Trophoblast cell (in vitro differentiated cells and primary cell): ENCODE measurements around the gene NCK2.

ENCODE experiments used
- DNase-seq, 2 donors: peaks; one replicate each; pipeline ENCODE4 v3.0.0-alpha.2; 2016
- H2AFZ ChIP-seq: 2 replicates; pipeline ENCODE4 v1.6.1; 2013; ENCODE audit warnings: low read length, moderate library complexity, mild to moderate bottlenecking; ENCODE audit not compliant: insufficient read depth, poor library complexity
- H2AK5ac ChIP-seq: 2 replicates; pipeline ENCODE4 v1.6.1; 2013; ENCODE audit warnings: mild to moderate bottlenecking, low read length
- H2BK120ac ChIP-seq: 2 replicates; pipeline ENCODE4 v1.6.1; 2013; ENCODE audit warnings: low read length, mild to moderate bottlenecking, moderate library complexity; ENCODE audit not compliant: insufficient read depth, poor library complexity
- H2BK12ac ChIP-seq: 2 replicates; pipeline ENCODE4 v1.6.1; 2013; ENCODE audit warnings: mild to moderate bottlenecking, low read length, moderate library complexity
- H2BK5ac ChIP-seq: 2 replicates; pipeline ENCODE4 v1.6.1; 2013; ENCODE audit warnings: low read length, low read depth, moderate library complexity, mild to moderate bottlenecking; ENCODE audit not compliant: poor library complexity
- H3K14ac ChIP-seq: 2 replicates; pipeline ENCODE4 v1.6.1; 2013; ENCODE audit warnings: mild to moderate bottlenecking, low read length
- H3K18ac ChIP-seq: 2 replicates; pipeline ENCODE4 v1.6.1; 2013; ENCODE audit warnings: mild to moderate bottlenecking, low read length
- H3K23ac ChIP-seq: 2 replicates; pipeline ENCODE4 v1.6.1; 2013; ENCODE audit warnings: low read length
- H3K27ac ChIP-seq: 2 replicates; pipeline ENCODE4 v1.5.1; 2013; ENCODE audit warnings: low read depth, mild to moderate bottlenecking, inconsistent platforms, low read length, moderate library complexity
- H3K27me3 ChIP-seq: 2 replicates; pipeline ENCODE4 v1.6.1; 2013; ENCODE audit warnings: inconsistent platforms, mild to moderate bottlenecking, low read length, moderate library complexity; ENCODE audit not compliant: insufficient read depth
- H3K36me3 ChIP-seq, 2 experiments: 1 replicate in 1 of 2; 2 replicates in 1 of 2; pipeline ENCODE4 v1.6.1; 2013; ENCODE audit warnings: low read length in 2 of 2, mild to moderate bottlenecking in 2 of 2, moderate library complexity in 1 of 2; ENCODE audit not compliant: insufficient read depth in 2 of 2, control insufficient read depth in 1 of 2
- H3K4ac ChIP-seq: 2 replicates; pipeline ENCODE4 v1.6.1; 2013; ENCODE audit warnings: low read depth, mild to moderate bottlenecking, low read length, moderate library complexity
- H3K4me1 ChIP-seq, 2 experiments: 1 replicate in 1 of 2; 2 replicates in 1 of 2; pipeline ENCODE4 v1.6.1; 2013; ENCODE audit warnings: low read length in 2 of 2, mild to moderate bottlenecking in 2 of 2, moderate library complexity in 1 of 2; ENCODE audit not compliant: insufficient read depth in 2 of 2, control insufficient read depth in 1 of 2
- H3K4me2 ChIP-seq: 2 replicates; pipeline ENCODE4 v1.6.1; 2013; ENCODE audit warnings: inconsistent platforms, mild to moderate bottlenecking, low read length, moderate library complexity
- H3K4me3 ChIP-seq: 2 replicates; pipeline ENCODE4 v1.5.1; 2013; ENCODE audit warnings: mild to moderate bottlenecking, low read depth, low read length, inconsistent platforms
- H3K79me1 ChIP-seq: one replicate; pipeline ENCODE4 v1.6.1; 2013; ENCODE audit warnings: low read length
- H3K79me2 ChIP-seq: 2 replicates; pipeline ENCODE4 v1.6.1; 2013; ENCODE audit warnings: low read length, mild to moderate bottlenecking; ENCODE audit not compliant: control insufficient read depth, insufficient read depth, poor library complexity
- H3K9ac ChIP-seq: 2 replicates; pipeline ENCODE4 v1.6.1; 2013; ENCODE audit warnings: mild to moderate bottlenecking, low read length
- H3K9me3 ChIP-seq: 2 replicates; pipeline ENCODE4 v1.6.1; 2013; ENCODE audit warnings: low read depth, mild to moderate bottlenecking, control low read depth, inconsistent platforms, low read length; ENCODE audit not compliant: insufficient read depth
- H4K12ac ChIP-seq: 2 replicates; pipeline ENCODE4 v1.6.1; 2013; ENCODE audit warnings: low read depth, mild to moderate bottlenecking, low read length, moderate library complexity
- H4K8ac ChIP-seq: 2 replicates; pipeline ENCODE4 v1.6.1; 2013; ENCODE audit warnings: low read depth, mild to moderate bottlenecking, low read length, moderate library complexity
- H4K91ac ChIP-seq: one replicate; pipeline ENCODE4 v1.6.1; 2013; ENCODE audit warnings: low read depth, mild to moderate bottlenecking, low read length, moderate library complexity
- WGBS: extraction: QIAGEN DNeasy Blood & Tissue Kit; methylation state at CpG from one replicate; pipeline ENCODE4 v1.1.7; 2013; ENCODE audit warnings: missing lambda C conversion rate; ENCODE audit not compliant: insufficient read length, insufficient coverage; ENCODE audit errors: extremely low coverage; 5-methylcytosine and 5-hydroxymethylcytosine counted together

The NCK2 gene

GRCh38 chr2:105820151-105820550 is 75.4 kb downstream of the NCK2 start:
- H4K8ac ChIP-seq, result no peak overlapping the region

GRCh38 chr2:105820691-105821090 is 76.0 kb downstream of the NCK2 start:
- Histone ChIP-seq H3K9me3 (no peaks in the 10 kb centered on the region), H3K79me1 (no peaks in the 10 kb centered on the region), H2BK12ac (no peak overlapping the region), H3K27me3 (no peaks in the 10 kb centered on the region), H2BK5ac (no peak overlapping the region), H3K9ac (no peak overlapping the region), H3K27ac (no peak overlapping the region), H3K4ac (no peak overlapping the region), H3K79me2 (no peaks in the 10 kb centered on the region), H2AK5ac (no peak overlapping the region), H4K91ac (no peak overlapping the region), H4K12ac (no peak overlapping the region), H3K4me1 (peaks cover 4% of the 10 kb centered on the region in 2 experiments), H3K4me3 (no peak overlapping the region), H3K14ac (no peak overlapping the region), H3K18ac (no peak overlapping the region), H4K8ac (no peak overlapping the region), H3K23ac (no peak overlapping the region), H2BK120ac (no peak overlapping the region), H3K4me2 (no peak overlapping the region), H2AFZ (no peak overlapping the region), H3K36me3 (peaks cover 2 to 7% of the 10 kb centered on the region in 2 experiments)
- DNase-seq, result no peak
- WGBS, result no CpG with 5 or more reads among the region's 6 CpGs

More at GRCh38 chr2:105820151-105820550, 75.4 kb downstream of the NCK2 start:
- Histone ChIP-seq H3K18ac (no peak overlapping the region), H3K27me3 (no peaks in the 10 kb centered on the region), H2AFZ (no peak overlapping the region), H3K79me1 (no peaks in the 10 kb centered on the region), H3K36me3 (peaks cover 2 to 7% of the 10 kb centered on the region in 2 experiments), H2BK12ac (no peak overlapping the region), H3K27ac (no peak overlapping the region), H3K9me3 (no peaks in the 10 kb centered on the region), H3K14ac (no peak overlapping the region), H3K4ac (no peak overlapping the region), H4K91ac (no peak overlapping the region), H3K79me2 (no peaks in the 10 kb centered on the region), H3K9ac (no peak overlapping the region), H3K4me3 (no peak overlapping the region), H3K4me2 (no peak overlapping the region), H2AK5ac (no peak overlapping the region), H4K12ac (no peak overlapping the region), H2BK5ac (no peak overlapping the region), H2BK120ac (no peak overlapping the region), H3K23ac (no peak overlapping the region), H3K4me1 (peaks cover 4% of the 10 kb centered on the region in 2 experiments)
- no CpG with 5 or more reads among the region's 8 CpGs for WGBS
- DNase-seq, result no peak

- no CpG with 5 or more reads among the region's 12 CpGs for WGBS
- H3K36me3 ChIP-seq, result peaks cover 2 to 7% of the 10 kb centered on the region in 2 experiments
- peak overlapping the region; percentile 50 for H3K4ac ChIP-seq
- no peaks in the 10 kb centered on the region for H3K27me3 ChIP-seq
- H3K4me2 ChIP-seq, result no peak overlapping the region
- H3K23ac ChIP-seq, result no peak overlapping the region
- no peak overlapping the region for H2AK5ac ChIP-seq
- no peaks in the 10 kb centered on the region for H3K79me2 ChIP-seq
- H3K9ac ChIP-seq, result no peak overlapping the region
- no peak overlapping the region for H3K18ac ChIP-seq
- H2AFZ ChIP-seq, result no peak overlapping the region
- H3K9me3 ChIP-seq, result no peaks in the 10 kb centered on the region
- H2BK12ac ChIP-seq, result no peak overlapping the region
- no peak overlapping the region for H4K12ac ChIP-seq
- no peak overlapping the region for H4K91ac ChIP-seq
- H2BK5ac ChIP-seq, result no peak overlapping the region
- no peak overlapping the region for H3K14ac ChIP-seq
- H3K27ac ChIP-seq, result no peak overlapping the region
- no peaks in the 10 kb centered on the region for H3K79me1 ChIP-seq
- no peak for DNase-seq
- H2BK120ac ChIP-seq, result no peak overlapping the region
- no peak overlapping the region for H3K4me3 ChIP-seq
- no peak overlapping the region for H4K8ac ChIP-seq
- peaks cover 4% of the 10 kb centered on the region in 2 experiments for H3K4me1 ChIP-seq
Observed at GRCh38 chr2:105821428-105822125, 76.9 kb downstream of the NCK2 start.

GRCh38 chr2:105822186-105822585 is 77.5 kb downstream of the NCK2 start:
- Histone ChIP-seq H3K14ac (no peak overlapping the region), H3K9ac (no peak overlapping the region), H2BK120ac (no peak overlapping the region), H4K91ac (no peak overlapping the region), H2AFZ (no peak overlapping the region), H3K9me3 (no peaks in the 10 kb centered on the region), H3K18ac (no peak overlapping the region), H3K27me3 (no peaks in the 10 kb centered on the region), H3K4ac (no peak overlapping the region), H3K4me1 (peaks cover 4% of the 10 kb centered on the region in 2 experiments), H3K23ac (no peak overlapping the region), H2BK12ac (no peak overlapping the region), H3K27ac (no peak overlapping the region), H3K79me1 (no peaks in the 10 kb centered on the region), H2BK5ac (no peak overlapping the region), H3K79me2 (no peaks in the 10 kb centered on the region), H3K4me2 (no peak overlapping the region), H2AK5ac (no peak overlapping the region), H4K12ac (no peak overlapping the region), H4K8ac (no peak overlapping the region), H3K36me3 (peaks cover 2 to 7% of the 10 kb centered on the region in 2 experiments), H3K4me3 (no peak overlapping the region)
- no peak for DNase-seq
- WGBS, result no CpG with 5 or more reads among the region's 7 CpGs
